ENCODE measurements around the gene PATL2.
"Not testable (repeated sequence)": the region's sequence is repeated elsewhere in the genome, so short reads cannot be mapped to it uniquely, and the experiment has no call there.

The PATL2 gene

GRCh38 chr15:44636976-44637375 is 74.1 kb downstream of the PATL2 start:
- no peak overlapping the region for H3K4me3 ChIP-seq (ENCODE audit: control insufficient read depth, low read depth, low read length)
- no peak for DNase-seq (ENCODE audit: low read depth)
- TF ChIP-seq, protein P1, sequence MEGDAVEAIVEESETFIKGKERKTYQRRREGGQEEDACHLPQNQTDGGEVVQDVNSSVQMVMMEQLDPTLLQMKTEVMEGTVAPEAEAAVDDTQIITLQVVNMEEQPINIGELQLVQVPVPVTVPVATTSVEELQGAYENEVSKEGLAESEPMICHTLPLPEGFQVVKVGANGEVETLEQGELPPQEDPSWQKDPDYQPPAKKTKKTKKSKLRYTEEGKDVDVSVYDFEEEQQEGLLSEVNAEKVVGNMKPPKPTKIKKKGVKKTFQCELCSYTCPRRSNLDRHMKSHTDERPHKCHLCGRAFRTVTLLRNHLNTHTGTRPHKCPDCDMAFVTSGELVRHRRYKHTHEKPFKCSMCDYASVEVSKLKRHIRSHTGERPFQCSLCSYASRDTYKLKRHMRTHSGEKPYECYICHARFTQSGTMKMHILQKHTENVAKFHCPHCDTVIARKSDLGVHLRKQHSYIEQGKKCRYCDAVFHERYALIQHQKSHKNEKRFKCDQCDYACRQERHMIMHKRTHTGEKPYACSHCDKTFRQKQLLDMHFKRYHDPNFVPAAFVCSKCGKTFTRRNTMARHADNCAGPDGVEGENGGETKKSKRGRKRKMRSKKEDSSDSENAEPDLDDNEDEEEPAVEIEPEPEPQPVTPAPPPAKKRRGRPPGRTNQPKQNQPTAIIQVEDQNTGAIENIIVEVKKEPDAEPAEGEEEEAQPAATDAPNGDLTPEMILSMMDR (conservative IDR thresholded peaks at IDR 0.05; ENCODE audit: control insufficient read depth, insufficient read depth, low read depth, low read length), result no peak

DNA sequence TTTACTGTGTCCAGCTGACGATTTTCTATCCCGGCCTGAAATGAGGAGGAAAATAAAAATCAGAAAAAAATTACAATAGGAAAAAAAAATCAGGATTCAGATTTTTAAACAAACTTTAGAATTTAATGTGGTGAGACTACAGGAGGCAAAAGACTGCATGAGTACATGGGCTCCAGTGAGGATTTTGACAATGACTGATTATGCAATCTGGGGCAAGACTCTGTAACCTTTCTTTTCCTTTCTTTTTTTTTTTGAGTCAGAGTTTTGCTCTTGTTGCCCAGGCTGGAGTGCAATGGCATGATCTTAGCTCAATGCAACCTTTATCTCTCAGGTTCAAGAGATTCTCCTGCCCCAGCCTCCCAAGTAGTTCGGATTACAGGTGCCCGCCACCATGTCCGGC is 77.5 kb downstream of the PATL2 start:
- peak; percentile 79 for DNase-seq (ENCODE audit: low read depth)
- TF ChIP-seq, protein P1 (conservative IDR thresholded peaks at IDR 0.05; ENCODE audit: control insufficient read depth, insufficient read depth, low read depth, low read length), result no peak
- H3K4me3 ChIP-seq (ENCODE audit: control insufficient read depth, low read depth, low read length), result no peak overlapping the region

DNA sequence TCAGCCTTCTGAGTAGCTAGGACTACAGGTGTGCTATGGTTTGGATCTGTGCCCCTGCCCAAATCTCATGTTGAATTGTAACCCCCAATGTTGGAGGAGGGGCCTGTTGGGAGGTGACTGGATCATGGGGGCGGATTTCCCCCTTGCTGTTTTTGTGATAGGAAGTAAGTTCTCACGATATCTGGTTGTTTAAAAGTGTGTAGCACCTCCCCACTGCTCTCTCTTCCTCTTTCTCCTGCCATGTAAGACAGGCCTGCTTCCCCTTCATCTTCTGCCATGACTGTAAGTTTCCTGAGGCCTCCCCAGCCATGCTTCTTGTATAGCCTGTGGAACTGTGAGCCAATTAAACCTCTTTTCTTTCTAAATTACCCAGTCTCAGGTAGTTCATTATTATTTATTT is 85.8 kb downstream of the PATL2 start:
- not testable (repeated sequence) for H3K4me3 ChIP-seq (ENCODE audit: control insufficient read depth, low read depth, low read length); DNase-seq (ENCODE audit: low read depth)

GRCh38 chr15:44623178-44623577 is 87.9 kb downstream of the PATL2 start:
- TF ChIP-seq, protein P1 (conservative IDR thresholded peaks at IDR 0.05; ENCODE audit: control insufficient read depth, insufficient read depth, low read depth, low read length), result no peak
- H3K4me3 ChIP-seq (ENCODE audit: control insufficient read depth, low read depth, low read length), result no peak overlapping the region
- no peak for DNase-seq (ENCODE audit: low read depth)

DNA sequence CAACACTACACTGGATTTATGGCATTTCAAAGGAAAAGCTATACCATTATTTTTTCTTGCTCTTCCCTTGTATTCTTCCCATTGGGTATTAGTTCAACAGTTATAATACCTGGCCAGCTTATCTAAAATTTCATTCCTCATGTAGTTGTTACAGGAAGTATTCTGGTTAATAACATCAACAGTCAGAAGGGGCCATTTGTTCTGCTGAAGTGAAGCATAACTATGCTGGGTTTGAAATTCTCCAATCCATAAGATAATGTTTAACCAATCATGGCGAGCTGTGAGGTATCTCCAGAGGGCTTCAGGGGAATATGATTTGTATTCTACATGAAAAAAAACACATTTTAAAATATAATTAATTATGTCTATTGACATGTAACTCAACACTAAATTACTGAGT is 91.0 kb downstream of the PATL2 start:
- no peak for DNase-seq (ENCODE audit: low read depth)
- H3K4me3 ChIP-seq (ENCODE audit: control insufficient read depth, low read depth, low read length), result no peak overlapping the region
- TF ChIP-seq, protein P1 (conservative IDR thresholded peaks at IDR 0.05; ENCODE audit: control insufficient read depth, insufficient read depth, low read depth, low read length), result no peak

GRCh38 chr15:44616974-44617373 is 94.1 kb downstream of the PATL2 start:
- TF ChIP-seq, protein P1 (conservative IDR thresholded peaks at IDR 0.05; ENCODE audit: control insufficient read depth, insufficient read depth, low read depth, low read length), result no peak
- no peak for DNase-seq (ENCODE audit: low read depth)
- no peak overlapping the region for H3K4me3 ChIP-seq (ENCODE audit: control insufficient read depth, low read depth, low read length)
